HepG2 (cell line): ENCODE measurements around the gene MT1G. TPM values are rescaled to one million over a fixed set of nuclear protein-coding genes. Genes with fewer than 3 reads are reported as not detected.

ENCODE experiments used
- BHLHE40 ChIP-seq: IDR thresholded peaks from 2 replicates; pipeline ENCODE4 v1.6.1; 2011; ENCODE audit warnings: low read length, improper control_type of control experiment
- CEBPG ChIP-seq: IDR thresholded peaks from 2 replicates; pipeline ENCODE4 v1.6.1; 2016
- HDAC1 ChIP-seq: sonication (generic); formaldehyde crosslinking; IDR thresholded peaks from 2 replicates; pipeline ENCODE4 v1.5.1; 2020; ENCODE audit warnings: mild to moderate bottlenecking, missing genetic modification reagents
- HMGA1 ChIP-seq: sonication (generic); formaldehyde crosslinking; conservative IDR thresholded peaks from 2 replicates; pipeline ENCODE4 v1.4.0; 2020; ENCODE audit warnings: missing genetic modification reagents
- HOXD1 ChIP-seq: sonication (generic); formaldehyde crosslinking; IDR thresholded peaks from 2 replicates; pipeline ENCODE4 v1.5.0; 2020; ENCODE audit warnings: missing genetic modification reagents
- KDM5B ChIP-seq: sonication (generic); formaldehyde crosslinking; IDR thresholded peaks from 2 replicates; pipeline ENCODE4 v1.4.0; 2020; ENCODE audit warnings: missing genetic modification reagents, mild to moderate bottlenecking, borderline replicate concordance
- NBN ChIP-seq: fragments of 450-650 bp; conservative IDR thresholded peaks from 2 replicates; pipeline ENCODE4 v1.6.1; 2017
- POLR2AphosphoS5 ChIP-seq: IDR thresholded peaks from 2 replicates; pipeline ENCODE4 v1.6.1; 2012; ENCODE audit warnings: low read depth, low read length
- RBM22 ChIP-seq: fragments of 200-400 bp; formaldehyde crosslinking; optimal IDR thresholded peaks from 2 replicates; pipeline ENCODE3; 2017; ENCODE audit warnings: mild to moderate bottlenecking, low read length, moderate library complexity
- REPIN1 ChIP-seq: sonication (generic); formaldehyde crosslinking; IDR thresholded peaks from 2 replicates; pipeline ENCODE4 v1.8.0; 2022; ENCODE audit warnings: missing genetic modification reagents, low read depth, mild to moderate bottlenecking, borderline replicate concordance
- ZFP41 ChIP-seq: sonication (generic); formaldehyde crosslinking; IDR thresholded peaks from 2 replicates; pipeline ENCODE4 v1.4.0; 2020; ENCODE audit warnings: mild to moderate bottlenecking, missing genetic modification reagents, borderline replicate concordance
- ZNF496 ChIP-seq: sonication (generic); formaldehyde crosslinking; IDR thresholded peaks from 2 replicates; pipeline ENCODE4 v1.8.1; 2023; ENCODE audit warnings: mild to moderate bottlenecking, moderate library complexity, missing genetic modification reagents; ENCODE audit not compliant: insufficient replicate concordance
- polyA plus RNA-seq, 8 experiments: library from polyadenylated mRNA; depleted of rRNA in 3 of 8; stranded (reverse) in 7 of 8; unstranded in 1 of 8; fragments of >200 nt; fragmentation: Illumina TruSeq in 4 of 8; extraction: Trizol in 4 of 8; gene quantifications; 2 replicates each; pipeline versions ENCODE4 v1.2.1 to v1.2.3, GENCODE V29; 2011 to 2016; ENCODE audit warnings: low read depth in 4 of 8, missing spikeins in 1 of 8, mixed read lengths in 1 of 8; ENCODE audit not compliant: insufficient read depth in 1 of 8
- total RNA-seq, 5 experiments: library from RNA; depleted of rRNA; stranded (reverse); fragments of >200 nt; fragmentation: Illumina TruSeq; extraction: Trizol; gene quantifications; 2 replicates each; pipeline ENCODE4 v1.2.3, GENCODE V29; 2016; ENCODE audit warnings: low read depth in 1 of 5
- TF ChIP-seq, protein P1 (sequence below): sonication (generic); formaldehyde crosslinking; IDR thresholded peaks from 2 replicates; pipeline ENCODE4 v1.5.1; 2020; ENCODE audit warnings: mild to moderate bottlenecking, missing genetic modification reagents, borderline replicate concordance
- TF ChIP-seq, protein P2 (sequence below): sonication (generic); formaldehyde crosslinking; conservative IDR thresholded peaks from 2 replicates; pipeline ENCODE4 v1.8.1; 2023; ENCODE audit warnings: missing genetic modification reagents
- TF ChIP-seq, protein P3 (sequence below): sonication (generic); formaldehyde crosslinking; IDR thresholded peaks from 2 replicates; pipeline ENCODE4 v1.4.0; 2020; ENCODE audit warnings: missing genetic modification reagents, borderline replicate concordance
- TF ChIP-seq, protein P4 (sequence below): sonication (generic); formaldehyde crosslinking; IDR thresholded peaks from 2 replicates; pipeline ENCODE4 v1.5.0; 2020; ENCODE audit warnings: mild to moderate bottlenecking, low read depth, missing genetic modification reagents, borderline replicate concordance

Gene MT1G
- total and polyA plus RNA-seq, 2 of the 13 experiments (the other 11 are each of a cell fraction or from before 2014, with no cell fraction given) = 3.6 to 377 TPM

DNA sequence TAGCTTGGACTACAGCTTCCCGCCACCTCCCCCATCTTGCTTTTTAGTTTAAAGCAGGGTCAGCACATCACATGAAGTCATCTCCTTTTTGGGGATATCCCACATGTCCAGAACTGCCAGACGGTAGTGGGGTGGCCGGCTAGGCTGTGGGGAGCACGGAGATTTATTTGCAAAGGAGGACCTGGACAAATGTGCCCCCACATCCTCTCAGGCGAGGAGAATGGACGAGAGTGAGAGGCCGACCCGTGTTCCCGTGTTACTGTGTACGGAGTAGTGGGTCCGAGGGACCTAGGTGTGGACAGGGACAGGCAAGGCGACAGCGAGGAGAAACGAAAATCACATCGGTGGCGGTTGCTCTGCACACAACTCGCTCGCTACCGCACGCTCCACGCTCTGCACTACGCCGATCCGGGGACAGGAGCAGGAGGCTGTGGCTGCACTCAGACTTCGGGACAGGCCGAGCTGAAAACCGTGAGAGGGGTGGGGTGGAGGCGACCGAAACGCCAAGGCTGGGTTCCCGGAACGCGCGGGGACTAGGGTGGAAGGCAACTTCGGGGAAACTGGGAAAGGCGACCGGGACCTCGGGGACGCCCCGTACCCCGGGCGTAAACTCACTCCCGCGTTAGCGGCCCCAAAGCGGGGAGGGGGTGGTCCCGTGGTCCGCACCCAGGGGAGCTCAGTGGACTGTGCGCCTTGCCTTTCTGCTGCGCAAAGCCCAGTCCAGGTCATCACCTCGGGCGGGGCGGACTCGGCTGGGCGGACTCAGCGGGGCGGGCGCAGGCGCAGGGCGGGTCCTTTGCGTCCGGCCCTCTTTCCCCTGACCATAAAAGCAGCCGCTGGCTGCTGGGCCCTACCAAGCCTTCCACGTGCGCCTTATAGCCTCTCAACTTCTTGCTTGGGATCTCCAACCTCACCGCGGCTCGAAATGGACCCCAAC, 29.8 kb downstream of the MT1G start, which contains the start of gene MT1A (continued):
- TF ChIP-seq BHLHE40 (no peak), CEBPG (CRISPR knock-in tag) (no peak), REPIN1 (CRISPR knock-in tag) (no peak), POLR2AphosphoS5 (no peak), NBN (no peak), HMGA1 (CRISPR knock-in tag) (no peak), HDAC1 (CRISPR knock-in tag) (peak; percentile 26; the same call in 1 of the 2 replicates), KDM5B (CRISPR knock-in tag) (peak; percentile 62), RBM22 (no peak), ZFP41 (CRISPR knock-in tag) (no peak), ZNF496 (CRISPR knock-in tag) (no peak), HOXD1 (CRISPR knock-in tag) (0 out of 2 replicates have a peak, but pooled peaks have one; percentile 35)
- TF ChIP-seq, protein P1, sequence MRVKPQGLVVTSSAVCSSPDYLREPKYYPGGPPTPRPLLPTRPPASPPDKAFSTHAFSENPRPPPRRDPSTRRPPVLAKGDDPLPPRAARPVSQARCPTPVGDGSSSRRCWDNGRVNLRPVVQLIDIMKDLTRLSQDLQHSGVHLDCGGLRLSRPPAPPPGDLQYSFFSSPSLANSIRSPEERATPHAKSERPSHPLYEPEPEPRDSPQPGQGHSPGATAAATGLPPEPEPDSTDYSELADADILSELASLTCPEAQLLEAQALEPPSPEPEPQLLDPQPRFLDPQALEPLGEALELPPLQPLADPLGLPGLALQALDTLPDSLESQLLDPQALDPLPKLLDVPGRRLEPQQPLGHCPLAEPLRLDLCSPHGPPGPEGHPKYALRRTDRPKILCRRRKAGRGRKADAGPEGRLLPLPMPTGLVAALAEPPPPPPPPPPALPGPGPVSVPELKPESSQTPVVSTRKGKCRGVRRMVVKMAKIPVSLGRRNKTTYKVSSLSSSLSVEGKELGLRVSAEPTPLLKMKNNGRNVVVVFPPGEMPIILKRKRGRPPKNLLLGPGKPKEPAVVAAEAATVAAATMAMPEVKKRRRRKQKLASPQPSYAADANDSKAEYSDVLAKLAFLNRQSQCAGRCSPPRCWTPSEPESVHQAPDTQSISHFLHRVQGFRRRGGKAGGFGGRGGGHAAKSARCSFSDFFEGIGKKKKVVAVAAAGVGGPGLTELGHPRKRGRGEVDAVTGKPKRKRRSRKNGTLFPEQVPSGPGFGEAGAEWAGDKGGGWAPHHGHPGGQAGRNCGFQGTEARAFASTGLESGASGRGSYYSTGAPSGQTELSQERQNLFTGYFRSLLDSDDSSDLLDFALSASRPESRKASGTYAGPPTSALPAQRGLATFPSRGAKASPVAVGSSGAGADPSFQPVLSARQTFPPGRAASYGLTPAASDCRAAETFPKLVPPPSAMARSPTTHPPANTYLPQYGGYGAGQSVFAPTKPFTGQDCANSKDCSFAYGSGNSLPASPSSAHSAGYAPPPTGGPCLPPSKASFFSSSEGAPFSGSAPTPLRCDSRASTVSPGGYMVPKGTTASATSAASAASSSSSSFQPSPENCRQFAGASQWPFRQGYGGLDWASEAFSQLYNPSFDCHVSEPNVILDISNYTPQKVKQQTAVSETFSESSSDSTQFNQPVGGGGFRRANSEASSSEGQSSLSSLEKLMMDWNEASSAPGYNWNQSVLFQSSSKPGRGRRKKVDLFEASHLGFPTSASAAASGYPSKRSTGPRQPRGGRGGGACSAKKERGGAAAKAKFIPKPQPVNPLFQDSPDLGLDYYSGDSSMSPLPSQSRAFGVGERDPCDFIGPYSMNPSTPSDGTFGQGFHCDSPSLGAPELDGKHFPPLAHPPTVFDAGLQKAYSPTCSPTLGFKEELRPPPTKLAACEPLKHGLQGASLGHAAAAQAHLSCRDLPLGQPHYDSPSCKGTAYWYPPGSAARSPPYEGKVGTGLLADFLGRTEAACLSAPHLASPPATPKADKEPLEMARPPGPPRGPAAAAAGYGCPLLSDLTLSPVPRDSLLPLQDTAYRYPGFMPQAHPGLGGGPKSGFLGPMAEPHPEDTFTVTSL (CRISPR knock-in tag) = no peak
- TF ChIP-seq, protein P2, sequence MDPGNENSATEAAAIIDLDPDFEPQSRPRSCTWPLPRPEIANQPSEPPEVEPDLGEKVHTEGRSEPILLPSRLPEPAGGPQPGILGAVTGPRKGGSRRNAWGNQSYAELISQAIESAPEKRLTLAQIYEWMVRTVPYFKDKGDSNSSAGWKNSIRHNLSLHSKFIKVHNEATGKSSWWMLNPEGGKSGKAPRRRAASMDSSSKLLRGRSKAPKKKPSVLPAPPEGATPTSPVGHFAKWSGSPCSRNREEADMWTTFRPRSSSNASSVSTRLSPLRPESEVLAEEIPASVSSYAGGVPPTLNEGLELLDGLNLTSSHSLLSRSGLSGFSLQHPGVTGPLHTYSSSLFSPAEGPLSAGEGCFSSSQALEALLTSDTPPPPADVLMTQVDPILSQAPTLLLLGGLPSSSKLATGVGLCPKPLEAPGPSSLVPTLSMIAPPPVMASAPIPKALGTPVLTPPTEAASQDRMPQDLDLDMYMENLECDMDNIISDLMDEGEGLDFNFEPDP (CRISPR knock-in tag) = no peak
- TF ChIP-seq, protein P3, sequence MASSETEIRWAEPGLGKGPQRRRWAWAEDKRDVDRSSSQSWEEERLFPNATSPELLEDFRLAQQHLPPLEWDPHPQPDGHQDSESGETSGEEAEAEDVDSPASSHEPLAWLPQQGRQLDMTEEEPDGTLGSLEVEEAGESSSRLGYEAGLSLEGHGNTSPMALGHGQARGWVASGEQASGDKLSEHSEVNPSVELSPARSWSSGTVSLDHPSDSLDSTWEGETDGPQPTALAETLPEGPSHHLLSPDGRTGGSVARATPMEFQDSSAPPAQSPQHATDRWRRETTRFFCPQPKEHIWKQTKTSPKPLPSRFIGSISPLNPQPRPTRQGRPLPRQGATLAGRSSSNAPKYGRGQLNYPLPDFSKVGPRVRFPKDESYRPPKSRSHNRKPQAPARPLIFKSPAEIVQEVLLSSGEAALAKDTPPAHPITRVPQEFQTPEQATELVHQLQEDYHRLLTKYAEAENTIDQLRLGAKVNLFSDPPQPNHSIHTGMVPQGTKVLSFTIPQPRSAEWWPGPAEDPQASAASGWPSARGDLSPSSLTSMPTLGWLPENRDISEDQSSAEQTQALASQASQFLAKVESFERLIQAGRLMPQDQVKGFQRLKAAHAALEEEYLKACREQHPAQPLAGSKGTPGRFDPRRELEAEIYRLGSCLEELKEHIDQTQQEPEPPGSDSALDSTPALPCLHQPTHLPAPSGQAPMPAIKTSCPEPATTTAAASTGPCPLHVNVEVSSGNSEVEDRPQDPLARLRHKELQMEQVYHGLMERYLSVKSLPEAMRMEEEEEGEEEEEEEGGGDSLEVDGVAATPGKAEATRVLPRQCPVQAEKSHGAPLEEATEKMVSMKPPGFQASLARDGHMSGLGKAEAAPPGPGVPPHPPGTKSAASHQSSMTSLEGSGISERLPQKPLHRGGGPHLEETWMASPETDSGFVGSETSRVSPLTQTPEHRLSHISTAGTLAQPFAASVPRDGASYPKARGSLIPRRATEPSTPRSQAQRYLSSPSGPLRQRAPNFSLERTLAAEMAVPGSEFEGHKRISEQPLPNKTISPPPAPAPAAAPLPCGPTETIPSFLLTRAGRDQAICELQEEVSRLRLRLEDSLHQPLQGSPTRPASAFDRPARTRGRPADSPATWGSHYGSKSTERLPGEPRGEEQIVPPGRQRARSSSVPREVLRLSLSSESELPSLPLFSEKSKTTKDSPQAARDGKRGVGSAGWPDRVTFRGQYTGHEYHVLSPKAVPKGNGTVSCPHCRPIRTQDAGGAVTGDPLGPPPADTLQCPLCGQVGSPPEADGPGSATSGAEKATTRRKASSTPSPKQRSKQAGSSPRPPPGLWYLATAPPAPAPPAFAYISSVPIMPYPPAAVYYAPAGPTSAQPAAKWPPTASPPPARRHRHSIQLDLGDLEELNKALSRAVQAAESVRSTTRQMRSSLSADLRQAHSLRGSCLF (CRISPR knock-in tag) = no peak
- TF ChIP-seq, protein P4, sequence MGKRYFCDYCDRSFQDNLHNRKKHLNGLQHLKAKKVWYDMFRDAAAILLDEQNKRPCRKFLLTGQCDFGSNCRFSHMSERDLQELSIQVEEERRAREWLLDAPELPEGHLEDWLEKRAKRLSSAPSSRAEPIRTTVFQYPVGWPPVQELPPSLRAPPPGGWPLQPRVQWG = no peak
